HepG2 (cell line): ENCODE results near the gene SAMD13. TPM values are rescaled to one million over a fixed set of nuclear protein-coding genes. Genes with fewer than 3 reads are reported as not detected.

ENCODE experiments used
- ATAC-seq: fragments of 200-7000 bp; cut with Tn5 transposase; 3 replicates; pipeline ENCODE4 v1.9.1; 2020; ENCODE audit warnings: mild to moderate bottlenecking, moderate library complexity
- BruUV-seq: library from RNA; stranded (reverse); fragments of 400-500 nt; replicated peaks from 2 replicates; lab custom pipeline; 2021; lab: Mats Ljungman, UMichigan
- CTCF ChIA-PET: fragments of 300-600 bp; formaldehyde crosslinking; extraction: SDS; loops from one replicate; lab custom pipeline; 2021; ENCODE audit warnings: low total read pairs, inconsistent platforms, low intra/inter-chr PET ratio; lab: Yijun Ruan, JAX
- POLR2A ChIA-PET: fragments of 350-600 bp; sonication (Branson Sonifier 250); formaldehyde crosslinking; loops from one replicate; lab custom pipeline; 2020; ENCODE audit warnings: antibody characterized with exemption, inconsistent platforms; lab: Yijun Ruan, JAX
- DNase-seq: peaks from one replicate; pipeline ENCODE4 v3.0.0-alpha.2; 2015; ENCODE audit warnings: low spot score
- FAIRE-seq: peaks from 3 replicates; lab custom pipeline; 2011; peaks lifted over from hg19 to GRCh38; lab: Jason Lieb, UNC
- H2AFZ ChIP-seq: one replicate; pipeline ENCODE4 v1.6.1; 2011; ENCODE audit warnings: low read length, inconsistent platforms
- H3K27ac ChIP-seq: fragments of 300-600 bp; 3 replicates; pipeline ENCODE4 v1.8.0; 2011; ENCODE audit warnings: mixed run types, mild to moderate bottlenecking, mixed read lengths, low read length, inconsistent platforms; ENCODE audit not compliant: insufficient read depth; ENCODE audit errors: extremely low read length
- H3K27me3 ChIP-seq, 2 experiments: fragments of 200-600 bp in 1 of 2; 2 replicates in 1 of 2; 3 replicates in 1 of 2; pipeline versions ENCODE4 v1.6.0 to v1.8.0; 2011; ENCODE audit warnings: low read length in 2 of 2, mild to moderate bottlenecking in 2 of 2, moderate library complexity in 2 of 2, inconsistent platforms in 1 of 2; ENCODE audit not compliant: insufficient read depth in 2 of 2, control insufficient read depth in 1 of 2
- H3K36me3 ChIP-seq, 2 experiments: fragments of 200-600 bp in 1 of 2; replicated peaks in 1 of 2; 2 replicates in 1 of 2; 3 replicates in 1 of 2; pipeline versions ENCODE4 v1.5.1 to v1.8.0; 2011; ENCODE audit warnings: low read length in 2 of 2, inconsistent platforms in 1 of 2; ENCODE audit not compliant: insufficient read depth in 2 of 2, control insufficient read depth in 1 of 2
- H3K4me1 ChIP-seq: 2 replicates; pipeline ENCODE4 v1.5.1; 2012; ENCODE audit warnings: low read length, inconsistent platforms; ENCODE audit not compliant: insufficient read depth
- H3K4me2 ChIP-seq: 2 replicates; pipeline ENCODE4 v1.6.0; 2011; ENCODE audit warnings: low read depth, low read length, inconsistent platforms
- H3K4me3 ChIP-seq, 3 experiments: fragments of 200-600 bp in 1 of 3; sonication (generic), shearing (Covaris generic) in 1 of 3; replicated peaks in 1 of 3; 2 replicates each; pipeline ENCODE4 v1.5.1; 2011 to 2016; ENCODE audit warnings: low read length in 3 of 3, inconsistent platforms in 2 of 3, low read depth in 2 of 3, mild to moderate bottlenecking in 2 of 3, control low read depth in 1 of 3, mixed read lengths in 1 of 3; ENCODE audit not compliant: insufficient read depth in 1 of 3
- H3K79me2 ChIP-seq: one replicate; pipeline ENCODE4 v1.6.1; 2011; ENCODE audit warnings: low read length, inconsistent platforms; ENCODE audit not compliant: insufficient read depth
- H3K9ac ChIP-seq: 2 replicates; pipeline ENCODE4 v1.6.0; 2011; ENCODE audit warnings: mild to moderate bottlenecking, low read depth, low read length, inconsistent platforms; ENCODE audit not compliant: insufficient read depth
- H3K9me3 ChIP-seq: 2 replicates; pipeline ENCODE4 v1.5.1; 2012; ENCODE audit warnings: mild to moderate bottlenecking, low read length
- H4K20me1 ChIP-seq: 2 replicates; pipeline ENCODE4 v1.6.0; 2011; ENCODE audit warnings: inconsistent platforms, mild to moderate bottlenecking, low read length, moderate library complexity; ENCODE audit not compliant: insufficient read depth
- CC2D1A ChIP-seq: sonication (generic); formaldehyde crosslinking; IDR thresholded peaks from 2 replicates; pipeline ENCODE4 v1.8.1; 2023; ENCODE audit warnings: mild to moderate bottlenecking, missing genetic modification reagents
- DMTF1 ChIP-seq: sonication (generic); formaldehyde crosslinking; IDR thresholded peaks from 2 replicates; pipeline ENCODE4 v1.4.0; 2020; ENCODE audit warnings: mild to moderate bottlenecking, missing genetic modification reagents
- DR1 ChIP-seq: sonication (generic); formaldehyde crosslinking; IDR thresholded peaks from 2 replicates; pipeline ENCODE4 v1.8.0; 2021; ENCODE audit warnings: mild to moderate bottlenecking, missing genetic modification reagents, inconsistent platforms
- FOXC1 ChIP-seq: sonication (generic); formaldehyde crosslinking; IDR thresholded peaks from 2 replicates; pipeline ENCODE4 v1.8.0; 2022; ENCODE audit warnings: mild to moderate bottlenecking, missing genetic modification reagents, borderline replicate concordance
- GATA4 ChIP-seq: sonication (generic); IDR thresholded peaks from 2 replicates; pipeline ENCODE4 v1.6.1; 2016; ENCODE audit warnings: antibody characterized with exemption, low read depth, borderline replicate concordance
- GTF3A ChIP-seq: sonication (generic); formaldehyde crosslinking; conservative IDR thresholded peaks from 2 replicates; pipeline ENCODE4 v1.4.0; 2020; ENCODE audit warnings: mild to moderate bottlenecking, missing genetic modification reagents
- SATB2 ChIP-seq: sonication (generic); formaldehyde crosslinking; IDR thresholded peaks from 2 replicates; pipeline ENCODE4 v1.5.0; 2020; ENCODE audit warnings: missing genetic modification reagents
- SKIL ChIP-seq: sonication (generic); formaldehyde crosslinking; IDR thresholded peaks from 2 replicates; pipeline ENCODE4 v1.8.0; 2022; ENCODE audit warnings: missing genetic modification reagents, mild to moderate bottlenecking, moderate library complexity, borderline replicate concordance
- TAF1 ChIP-seq: sonication (generic); formaldehyde crosslinking; IDR thresholded peaks from 2 replicates; pipeline ENCODE4 v1.4.0; 2020; ENCODE audit warnings: missing genetic modification reagents
- THAP8 ChIP-seq: sonication (generic); formaldehyde crosslinking; IDR thresholded peaks from 2 replicates; pipeline ENCODE4 v1.5.1; 2020; ENCODE audit warnings: missing genetic modification reagents, mild to moderate bottlenecking, borderline replicate concordance
- ZBTB37 ChIP-seq: sonication (generic); formaldehyde crosslinking; IDR thresholded peaks from 2 replicates; pipeline ENCODE4 v1.4.0; 2020; ENCODE audit warnings: mild to moderate bottlenecking, missing genetic modification reagents
- ZNF276 ChIP-seq: sonication (generic); formaldehyde crosslinking; IDR thresholded peaks from 2 replicates; pipeline ENCODE4 v1.4.0; 2020; ENCODE audit warnings: mild to moderate bottlenecking, low read depth, missing genetic modification reagents
- ZNF776 ChIP-seq: sonication (generic); formaldehyde crosslinking; IDR thresholded peaks from 2 replicates; pipeline ENCODE4 v1.4.0; 2020; ENCODE audit warnings: mild to moderate bottlenecking, missing genetic modification reagents
- WGBS: methylation state at CpG from one replicate; pipeline ENCODE4 v1.1.6; 2017; ENCODE audit warnings: low lambda C conversion rate; 5-methylcytosine and 5-hydroxymethylcytosine counted together
- in situ Hi-C: cut with HindIII; loops from 2 replicates; pipeline ENCODE4 v1.10.0; 2017; ENCODE audit warnings: low pct_unique_long_range_greater_than_20kb; ENCODE audit not compliant: extremely low pct_ligation_motif_present
- intact Hi-C: fragments of 100-400 bp; cut with micrococcal nuclease; formaldehyde crosslinking; loops from one replicate; pipeline ENCODE4 v1.10.0; 2022; ENCODE audit not compliant: unreplicated experiment
- polyA plus RNA-seq, 8 experiments: library from polyadenylated mRNA; depleted of rRNA in 3 of 8; stranded (reverse) in 7 of 8; unstranded in 1 of 8; fragments of >200 nt; fragmentation: Illumina TruSeq in 4 of 8; extraction: Trizol in 4 of 8; gene quantifications; 2 replicates each; pipeline versions ENCODE4 v1.2.1 to v1.2.3, GENCODE V29; 2011 to 2016; ENCODE audit warnings: low read depth in 4 of 8, missing spikeins in 1 of 8, mixed read lengths in 1 of 8; ENCODE audit not compliant: insufficient read depth in 1 of 8
- total RNA-seq, 5 experiments: library from RNA; depleted of rRNA; stranded (reverse); fragments of >200 nt; fragmentation: Illumina TruSeq; extraction: Trizol; gene quantifications; 2 replicates each; pipeline ENCODE4 v1.2.3, GENCODE V29; 2016; ENCODE audit warnings: low read depth in 1 of 5

SAMD13 gene
- total and polyA plus RNA-seq, 2 of the 13 experiments (the other 11 are each of a cell fraction or from before 2014, with no cell fraction given) = 0.09 to 0.18 TPM

GRCh38 chr1:84297546-84298244 is 3.8 kb upstream of the SAMD13 start:
- 34% methylated on average over 10 of the region's 10 CpGs for WGBS
- ATAC-seq = no peak; the same call in 2 of the 3 replicates
- Histone ChIP-seq H3K4me1 (peaks cover 6% of the 10 kb centered on the region; the same call in 1 of the 2 replicates), H3K9me3 (no peaks in the 10 kb centered on the region), H3K36me3 (no peaks in the 10 kb centered on the region), H3K4me3 (peak overlapping the region; percentile 65 to 88 (median 85); a peak in 5 of 6 replicates), H3K4me2 (peak overlapping the region; percentile 93), H3K27me3 (peaks cover 0 to 21% of the 10 kb centered on the region in 2 experiments; a peak in 2 of 5 replicates), H2AFZ (no peak overlapping the region), H3K27ac (no peak overlapping the region), H3K9ac (no peak overlapping the region), H4K20me1 (no peaks in the 10 kb centered on the region), H3K79me2 (no peaks in the 10 kb centered on the region)
- BruUV-seq = no TSS peak
- FAIRE-seq = no peak
- intact Hi-C loops = no loop called here
- in situ Hi-C loops = no loop called here
- CTCF ChIA-PET = no interaction called here
- no peak for DNase-seq
- POLR2A ChIA-PET = no interaction called here
- TF ChIP-seq GTF3A (CRISPR knock-in tag) = no peak
- no peak for TF ChIP-seq ZNF776 (CRISPR knock-in tag)
- TF ChIP-seq ZNF276 (CRISPR knock-in tag) = no peak
- no peak for TF ChIP-seq THAP8
- no peak for TF ChIP-seq CC2D1A (CRISPR knock-in tag)
- TF ChIP-seq ZBTB37 (CRISPR knock-in tag) = no peak
- no peak for TF ChIP-seq DMTF1 (CRISPR knock-in tag)
- no peak for TF ChIP-seq SATB2 (CRISPR knock-in tag)
- no peak for TF ChIP-seq FOXC1
- TF ChIP-seq TAF1 (CRISPR knock-in tag) = no peak
- TF ChIP-seq DR1 (CRISPR knock-in tag) = no peak
- TF ChIP-seq GATA4 = no peak
- no peak for TF ChIP-seq SKIL (CRISPR knock-in tag)
